NB4 (cell line): ENCODE measurements around the gene STAC.

Source experiments
- DNase-seq: peaks from one replicate; pipeline ENCODE4 v3.0.0; 2010; ENCODE audit warnings: low read depth
- H3K4me3 ChIP-seq: one replicate; pipeline ENCODE4 v1.5.1; 2011; ENCODE audit warnings: mild to moderate bottlenecking, low read depth, low read length, moderate library complexity
- CTCF ChIP-seq: IDR thresholded peaks from one replicate; pipeline ENCODE4 v1.5.1; 2012; ENCODE audit warnings: low read depth, low read length
- MYC ChIP-seq: IDR thresholded peaks from 2 replicates; pipeline ENCODE4 v1.6.1; 2011; ENCODE audit warnings: low read depth, low read length
- POLR2A ChIP-seq: IDR thresholded peaks from 2 replicates; pipeline ENCODE4 v1.6.1; 2011; ENCODE audit warnings: mild to moderate bottlenecking; ENCODE audit not compliant: insufficient read length; ENCODE audit errors: extremely low read depth
- TF ChIP-seq, protein P1 (sequence below): IDR thresholded peaks from 2 replicates; pipeline ENCODE4 v1.6.1; 2011; ENCODE audit warnings: low read depth, low read length

Gene STAC

DNA sequence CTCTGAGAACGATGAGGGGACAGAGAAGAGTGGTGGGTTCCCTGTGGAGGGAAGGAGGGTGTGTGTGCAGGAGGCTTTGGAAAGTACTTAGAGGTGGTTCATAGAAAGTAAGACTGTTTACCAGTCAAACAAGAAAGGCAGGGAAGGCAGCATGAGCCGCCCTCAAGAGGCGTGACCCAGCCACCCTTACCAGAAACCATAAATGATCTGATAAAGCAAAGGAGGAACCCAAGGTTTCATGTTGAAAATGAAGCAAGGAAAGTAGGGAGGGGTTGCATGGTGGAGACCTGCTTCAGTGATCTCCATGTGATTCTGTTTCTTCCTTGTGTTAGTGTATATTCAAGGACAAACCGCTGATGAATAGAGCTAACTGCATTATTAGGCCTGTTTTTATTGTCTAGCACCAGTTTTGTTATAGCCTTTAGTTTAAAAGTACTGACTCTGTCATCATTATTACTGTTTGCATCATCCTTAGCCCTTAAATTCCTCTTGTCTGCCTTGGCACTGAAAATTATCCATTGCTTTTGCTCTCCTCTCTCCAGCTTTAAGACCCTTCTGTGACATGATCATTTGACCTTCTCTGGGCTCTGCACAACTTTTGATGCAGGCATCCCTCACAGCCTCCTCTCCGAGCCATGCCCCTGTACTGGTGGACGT is 96.1 kb downstream of the STAC start:
- no peak for TF ChIP-seq CTCF
- TF ChIP-seq MYC: no peak
- no peak for TF ChIP-seq POLR2A
- TF ChIP-seq, protein P1, sequence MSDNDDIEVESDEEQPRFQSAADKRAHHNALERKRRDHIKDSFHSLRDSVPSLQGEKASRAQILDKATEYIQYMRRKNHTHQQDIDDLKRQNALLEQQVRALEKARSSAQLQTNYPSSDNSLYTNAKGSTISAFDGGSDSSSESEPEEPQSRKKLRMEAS: no peak
- DNase-seq: no peak

DNA sequence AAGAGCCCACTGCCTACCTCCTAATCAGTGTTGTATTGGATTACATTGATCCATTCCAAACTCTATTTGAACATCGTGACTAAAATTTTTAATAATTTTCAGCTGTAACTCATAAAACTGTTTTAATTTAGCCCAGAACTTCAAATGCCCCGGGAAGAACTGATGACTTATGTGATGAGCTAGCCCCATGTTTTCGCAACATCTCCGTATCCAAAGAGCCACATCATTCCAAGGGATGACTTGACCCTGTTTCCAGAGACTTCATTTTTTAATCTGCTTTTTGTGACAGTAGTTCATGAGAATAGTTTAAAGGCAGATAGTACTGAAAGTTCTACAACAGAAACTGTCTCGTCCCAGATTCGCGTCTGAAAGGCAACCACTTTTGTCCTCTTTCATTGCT is 97.4 kb downstream of the STAC start:
- TF ChIP-seq CTCF (no peak), POLR2A (no peak), MYC (no peak)
- TF ChIP-seq, protein P1: no peak
- no peak overlapping the region for H3K4me3 ChIP-seq
- no peak for DNase-seq

More for the DNA sequence above, 96.1 kb downstream of the STAC start:
- no peak overlapping the region for H3K4me3 ChIP-seq

DNA sequence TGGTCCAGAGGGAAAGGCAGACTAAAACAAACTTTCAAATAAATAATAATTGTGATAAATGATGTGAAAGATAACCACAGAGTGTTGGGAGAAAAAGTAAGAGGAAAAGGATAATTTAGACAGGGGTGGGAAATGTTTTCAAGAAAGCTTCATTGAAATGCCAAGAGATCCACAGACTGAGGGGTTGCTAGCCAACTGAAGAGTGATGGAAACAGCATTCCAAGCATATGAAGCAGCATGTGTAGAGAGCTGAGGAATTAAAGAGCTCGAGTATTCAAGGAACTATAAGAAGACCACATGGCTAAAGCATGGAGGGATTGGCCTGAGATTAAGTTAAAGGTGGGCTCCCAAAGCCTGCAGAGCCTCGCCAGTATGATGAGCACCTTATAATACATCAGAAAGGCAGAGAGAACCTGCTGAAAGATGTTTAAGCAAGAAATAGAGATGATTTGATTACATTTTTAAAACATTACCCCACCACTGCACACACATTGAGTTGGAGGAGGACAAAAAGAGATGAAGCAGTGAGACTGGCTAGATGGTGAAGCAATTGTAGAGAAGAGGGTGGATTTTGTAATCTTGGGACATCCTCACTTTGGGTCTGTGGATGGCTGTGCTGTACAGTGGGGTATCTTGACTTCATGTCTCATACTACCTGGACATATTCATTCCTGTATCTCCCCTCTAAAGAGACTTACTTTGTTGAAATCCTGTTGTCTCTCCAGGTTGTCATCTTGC is 100.8 kb downstream of the STAC start:
- DNase-seq: no peak
- no peak for TF ChIP-seq POLR2A
- TF ChIP-seq, protein P1: no peak
- no peak for TF ChIP-seq MYC
- no peak for TF ChIP-seq CTCF
- no peak overlapping the region for H3K4me3 ChIP-seq

DNA sequence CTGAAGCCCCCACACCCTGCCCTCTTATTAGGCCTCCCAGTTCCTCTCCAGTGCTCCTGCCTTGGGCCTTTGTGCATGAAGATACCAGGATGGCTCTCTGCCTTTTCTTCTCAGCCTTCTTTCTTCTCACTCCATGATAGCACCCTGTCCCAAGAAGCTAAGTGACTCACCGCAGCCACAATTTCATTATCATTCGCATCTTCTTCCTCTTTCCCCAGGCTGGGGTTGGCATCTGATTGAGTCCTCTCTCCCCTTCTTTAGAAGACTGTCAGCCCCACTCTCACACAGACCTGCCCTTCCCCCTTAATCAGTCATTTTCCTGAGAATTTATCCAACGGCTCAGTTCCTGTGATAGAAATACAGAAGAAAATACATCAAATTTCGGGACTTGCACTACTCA is 102.0 kb downstream of the STAC start:
- H3K4me3 ChIP-seq: no peak overlapping the region
- no peak for DNase-seq
- TF ChIP-seq MYC (no peak), CTCF (no peak), POLR2A (no peak)
- TF ChIP-seq, protein P1: no peak

DNA sequence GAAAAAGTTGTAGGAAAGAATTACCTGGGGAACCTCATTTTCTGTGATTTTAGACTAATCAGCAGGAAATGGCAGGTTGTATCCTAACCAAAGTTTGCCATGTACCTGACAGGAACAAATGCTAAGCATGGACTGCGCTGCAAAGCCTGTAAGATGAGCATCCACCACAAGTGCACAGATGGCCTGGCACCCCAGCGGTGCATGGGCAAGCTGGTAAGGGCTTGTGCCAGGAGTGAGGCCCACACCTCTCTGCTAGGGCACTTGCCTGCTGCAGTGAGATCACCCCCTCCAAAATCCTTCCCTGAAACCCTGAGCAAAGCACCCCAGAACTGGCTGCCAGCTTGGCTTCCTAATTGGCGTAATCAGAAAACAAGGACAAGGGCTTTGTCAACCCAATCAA is 102.6 kb downstream of the STAC start:
- TF ChIP-seq, protein P1: no peak
- TF ChIP-seq MYC (no peak), POLR2A (no peak), CTCF (no peak)
- DNase-seq: no peak

More for the DNA sequence above, 102.6 kb downstream of the STAC start:
- no peak overlapping the region for H3K4me3 ChIP-seq
